HCT116 (cell line): Measurements from ENCODE around the gene DPYD.

Source experiments
- CEBPB ChIP-seq: IDR thresholded peaks from 2 replicates; pipeline ENCODE4 v1.6.1; 2012; ENCODE audit warnings: low read depth
- CTCF ChIP-seq, 3 experiments: fragments of 200-600 bp in 1 of 3; sonication (generic) in 1 of 3; IDR thresholded peaks in 2 of 3; conservative IDR thresholded peaks in 1 of 3; 2 replicates each; pipeline ENCODE4 v1.5.1; 2012 to 2017; ENCODE audit warnings: low read depth in 2 of 3, low read length in 2 of 3, antibody characterized with exemption in 1 of 3, borderline replicate concordance in 1 of 3, control low read depth in 1 of 3, mild to moderate bottlenecking in 1 of 3, mixed read lengths in 1 of 3, mixed run types in 1 of 3, moderate library complexity in 1 of 3; ENCODE audit not compliant: insufficient read depth in 1 of 3
- JUND ChIP-seq: IDR thresholded peaks from 2 replicates; pipeline ENCODE4 v1.6.1; 2012
- MAX ChIP-seq: IDR thresholded peaks from 2 replicates; pipeline ENCODE4 v1.6.1; 2012
- POLR2A ChIP-seq: IDR thresholded peaks from 2 replicates; pipeline ENCODE4 v1.7.0; 2011; ENCODE audit warnings: borderline replicate concordance; ENCODE audit not compliant: insufficient read depth, insufficient read length; ENCODE audit errors: extremely low read depth
- POLR2AphosphoS5 ChIP-seq: IDR thresholded peaks from 2 replicates; pipeline ENCODE4 v1.6.1; 2011; ENCODE audit warnings: mild to moderate bottlenecking, low read depth, low read length, moderate library complexity
- REST ChIP-seq: IDR thresholded peaks from 2 replicates; pipeline ENCODE4 v1.6.1; 2012; ENCODE audit warnings: low read depth
- SIN3A ChIP-seq: IDR thresholded peaks from 2 replicates; pipeline ENCODE4 v1.6.1; 2012; ENCODE audit warnings: low read depth
- YY1 ChIP-seq: IDR thresholded peaks from 2 replicates; pipeline ENCODE4 v1.6.1; 2011; ENCODE audit warnings: low read length, low read depth, moderate library complexity, mild to moderate bottlenecking; ENCODE audit not compliant: insufficient replicate concordance; ENCODE audit errors: extremely low read depth
- ZBTB33 ChIP-seq: IDR thresholded peaks from 2 replicates; pipeline ENCODE4 v1.6.1; 2011; ENCODE audit warnings: mild to moderate bottlenecking, low read length, moderate library complexity; ENCODE audit not compliant: insufficient replicate concordance; ENCODE audit errors: extremely low read depth

- TF ChIP-seq POLR2A (no peak), JUND (no peak), CTCF (IDR thresholded peaks at IDR 0.05 in 2 of 3, conservative IDR thresholded peaks at IDR 0.05 in 1 of 3; ENCODE audit: borderline replicate concordance in 1 of 3, insufficient read depth in 1 of 3, low read depth in 2 of 3, low read length in 2 of 3) (no peak), CEBPB (no peak), REST (no peak), MAX (no peak), SIN3A (no peak), POLR2AphosphoS5 (no peak), ZBTB33 (no peak), YY1 (no peak)
Observed at GRCh38 chr1:97923811-97924210, 3.0 kb upstream of the DPYD start.
